Hematopoietic multipotent progenitor cell treated with erythropoietin and hydrocortisone succinate and interleukin-3 and kit ligand, for 15 days (in vitro differentiated cells): ENCODE measurements around the gene AKAP6.
A peak's percentile ranks its signal among the peaks of the same experiment; 100 is the strongest.
"Not testable (repeated sequence)": the region's sequence is repeated elsewhere in the genome, so short reads cannot be mapped to it uniquely, and the experiment has no call there.

ENCODE experiments used
- DNase-seq: peaks from one replicate; pipeline ENCODE4 v3.0.0-alpha.2; 2015; ENCODE audit warnings: low spot score

AKAP6 gene

DNA sequence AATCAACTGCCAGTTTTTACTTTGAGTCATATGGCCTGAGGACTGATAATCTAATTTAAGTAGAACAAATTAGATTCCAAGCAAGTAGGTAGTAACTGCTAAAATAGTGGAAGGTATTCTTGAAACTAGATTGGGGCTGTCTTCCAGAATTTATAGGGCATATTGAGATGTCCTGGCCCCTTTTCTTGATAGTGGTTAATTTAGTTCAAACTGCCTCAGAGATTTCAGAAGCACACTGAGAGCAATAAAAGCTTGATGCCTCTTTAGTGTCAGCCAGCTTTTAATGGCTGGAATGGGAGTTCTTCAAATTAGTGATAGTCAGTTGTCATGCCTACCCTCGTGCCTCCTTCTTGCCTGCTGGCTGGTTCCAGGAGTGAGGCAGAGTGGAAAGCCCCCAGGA, 120.5 kb downstream of the AKAP6 start:
- no peak for DNase-seq

DNA sequence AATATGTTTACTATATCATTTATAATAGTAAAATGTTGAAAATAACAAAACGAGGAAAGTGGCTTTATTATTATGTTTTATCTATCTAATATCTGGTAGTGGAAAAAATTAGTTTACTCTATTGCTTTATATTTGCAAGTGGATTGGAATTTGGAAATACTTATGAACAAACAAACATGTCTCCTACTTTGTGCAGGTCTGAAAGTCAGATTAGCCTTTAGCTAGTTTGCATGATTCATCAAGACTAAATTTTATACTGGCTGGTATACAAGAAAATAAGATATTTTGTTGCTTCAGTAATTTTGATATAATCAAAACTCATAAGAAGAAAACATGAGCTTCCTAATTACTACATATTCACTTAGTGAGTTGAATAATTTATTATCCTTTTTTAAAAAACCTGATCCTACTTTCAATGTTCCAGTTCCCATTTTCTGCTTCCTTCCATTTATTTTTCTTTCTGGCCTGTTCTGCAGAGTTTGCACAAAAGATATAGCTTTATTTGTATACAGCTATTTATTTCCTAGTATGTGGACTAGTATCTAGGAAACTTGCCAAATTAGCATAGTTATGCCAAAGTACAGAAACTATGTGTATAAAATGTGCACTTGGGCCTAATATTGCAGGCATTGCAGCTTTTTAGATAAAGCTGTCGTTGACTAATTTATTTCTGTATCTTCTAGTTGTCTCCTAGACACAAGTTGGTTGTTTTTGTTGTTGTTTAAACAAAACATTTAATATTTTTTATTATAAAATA, 122.0 kb downstream of the AKAP6 start:
- DNase-seq = no peak

DNA sequence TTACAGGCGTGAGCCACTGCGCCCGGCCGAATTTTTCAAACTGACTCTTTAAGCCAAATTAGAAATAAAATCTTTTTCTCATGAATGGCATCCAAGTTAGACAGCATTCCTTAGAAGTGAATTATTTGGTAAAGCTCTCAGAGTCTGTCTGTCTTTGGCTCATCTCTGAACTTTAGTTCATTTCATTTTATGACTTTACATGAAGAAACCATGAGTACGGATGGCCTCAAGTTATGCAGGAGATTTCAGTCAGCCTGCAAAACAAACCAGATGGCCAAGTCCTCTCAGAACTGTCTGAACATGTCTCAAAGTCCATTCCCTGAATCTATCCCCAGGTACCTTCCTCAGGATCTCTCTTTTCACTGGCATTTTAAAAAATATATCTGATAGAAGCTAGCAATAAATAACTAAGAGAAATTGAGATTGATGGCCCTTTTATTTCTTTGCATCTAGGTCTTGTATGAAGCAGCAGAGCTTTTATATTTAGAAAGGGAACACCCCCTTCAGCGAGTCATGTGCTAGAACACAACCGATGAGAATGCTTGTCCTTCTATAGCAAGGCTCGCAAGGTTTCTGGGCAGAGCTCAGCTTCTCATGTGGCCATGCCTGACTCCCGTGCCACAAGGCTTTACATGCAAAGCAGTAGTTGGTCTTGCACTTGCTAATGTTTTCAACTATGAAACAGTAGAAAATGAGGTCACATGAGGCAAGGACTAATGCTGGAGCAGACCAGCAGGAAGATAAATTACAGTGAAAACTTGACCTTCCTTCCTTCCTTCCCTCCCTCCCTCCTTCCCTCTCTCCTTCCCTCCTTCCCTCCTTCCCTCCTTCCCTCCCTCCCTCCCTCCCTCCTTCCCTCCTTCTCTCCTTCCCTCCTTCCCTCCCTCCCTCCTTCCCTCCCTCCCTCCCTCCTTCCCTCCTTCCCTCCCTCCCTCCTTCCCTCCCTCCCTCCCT, 125.0 kb downstream of the AKAP6 start:
- DNase-seq = no peak

DNA sequence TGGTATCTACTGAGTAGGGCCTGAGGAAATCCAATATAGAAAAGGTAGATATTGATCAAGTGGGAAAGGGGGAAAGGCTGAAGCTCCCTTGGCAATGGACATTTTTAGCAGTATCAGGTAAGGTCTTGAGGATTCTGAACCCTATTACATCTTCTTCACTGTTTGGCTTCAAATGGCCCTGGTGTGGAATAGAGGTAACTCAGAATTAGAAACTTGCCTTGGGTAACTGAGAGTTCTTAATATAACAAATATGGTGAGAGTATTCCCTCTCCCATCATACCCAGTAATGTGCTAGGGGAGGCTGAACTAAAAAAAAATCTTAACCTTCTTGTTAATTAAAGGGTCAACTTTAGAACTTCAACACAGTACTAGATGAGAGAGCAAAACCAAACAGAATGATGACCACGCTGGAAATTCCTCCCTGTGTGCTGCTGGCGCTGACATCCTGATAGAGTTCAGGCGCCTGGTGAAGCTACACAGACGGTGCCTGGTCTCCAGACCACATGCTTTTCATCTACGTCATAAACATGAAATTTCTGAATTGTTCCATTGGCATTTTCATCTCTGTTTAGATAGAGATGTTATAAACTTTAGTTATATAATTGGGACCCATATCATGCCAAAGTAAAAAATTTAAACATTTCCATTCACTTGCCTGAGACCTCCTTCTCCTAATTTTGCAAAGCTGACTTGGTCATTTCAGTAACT, 128.3 kb downstream of the AKAP6 start:
- no peak for DNase-seq

DNA sequence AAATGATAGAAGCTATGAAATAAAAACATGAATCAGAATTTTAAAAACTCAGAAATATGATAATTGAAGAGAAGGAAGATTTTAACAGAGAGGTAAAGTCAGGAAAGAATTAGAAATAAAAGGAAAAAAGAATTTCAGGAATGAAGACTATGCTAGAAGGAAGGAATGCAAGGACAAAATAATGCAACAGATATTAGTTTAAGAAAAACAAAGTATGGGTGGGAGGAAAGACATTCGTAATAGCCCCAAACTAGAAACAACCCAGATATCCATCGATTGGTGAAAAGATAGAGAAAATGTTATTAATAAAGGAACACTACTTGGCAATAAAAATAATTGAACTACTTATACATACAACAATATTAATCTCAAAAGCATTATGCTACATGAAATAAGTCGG, 129.6 kb downstream of the AKAP6 start:
- no peak for DNase-seq

DNA sequence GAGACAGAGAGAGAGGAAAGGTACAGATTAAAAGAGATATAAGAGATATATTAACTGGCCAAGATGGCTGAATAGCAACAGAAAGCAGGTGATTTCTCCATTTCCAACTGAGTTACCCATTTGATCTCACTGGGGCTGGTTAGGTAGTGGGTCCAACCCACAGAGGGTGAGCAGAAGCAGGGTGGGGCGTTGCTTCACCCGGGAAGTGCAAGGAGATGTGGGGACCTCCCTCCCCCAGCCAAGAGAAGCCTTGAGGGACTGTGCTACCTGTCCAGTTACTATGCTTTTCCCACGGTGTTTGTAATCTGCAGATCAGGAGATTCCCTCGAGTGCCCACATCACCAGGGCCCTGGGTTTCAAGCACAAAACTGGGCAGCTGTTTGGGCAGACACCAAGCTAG, 131.2 kb downstream of the AKAP6 start:
- DNase-seq = no peak

DNA sequence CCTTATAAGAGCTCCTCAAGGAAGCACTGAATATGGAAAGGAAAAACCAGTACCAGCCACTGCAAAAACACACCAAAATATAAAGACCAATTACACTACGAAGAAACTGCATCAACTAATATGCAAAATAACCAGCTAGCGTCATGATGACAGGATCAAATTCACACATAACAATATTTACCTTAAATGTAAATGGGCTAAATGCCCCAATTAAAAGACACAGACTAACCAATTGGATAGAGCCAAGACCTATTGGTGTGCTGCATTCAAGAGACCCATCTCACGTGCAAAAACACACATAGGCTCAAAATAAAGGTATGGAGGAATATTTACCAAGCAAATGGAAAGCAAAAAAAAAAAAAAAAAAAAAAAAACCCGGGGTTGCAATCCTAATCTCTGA, 133.5 kb downstream of the AKAP6 start:
- DNase-seq = not testable (repeated sequence)

DNA sequence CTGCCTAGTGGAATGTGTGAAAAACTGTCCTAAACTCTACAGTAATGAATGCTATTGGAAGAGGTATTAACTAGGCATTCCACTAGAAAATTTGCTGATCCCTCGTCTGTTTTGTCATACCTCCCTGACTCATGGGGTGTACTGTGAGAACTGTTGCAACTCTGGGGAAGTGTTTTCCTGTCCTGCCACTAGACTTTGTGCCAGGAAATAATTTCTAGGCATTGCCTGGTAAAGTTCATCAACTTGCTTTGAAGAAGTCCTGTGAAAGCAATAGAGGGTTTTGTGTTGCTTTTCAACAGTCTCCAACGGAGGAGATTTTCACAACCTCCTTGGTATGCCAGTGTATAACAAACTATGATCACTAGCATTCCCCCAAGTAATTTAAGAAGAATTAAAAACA, 139.9 kb downstream of the AKAP6 start:
- no peak for DNase-seq

- peak; percentile 41 for DNase-seq
Measured at GRCh38 chr14:32469388-32470160, 140.5 kb downstream of the AKAP6 start.

DNA sequence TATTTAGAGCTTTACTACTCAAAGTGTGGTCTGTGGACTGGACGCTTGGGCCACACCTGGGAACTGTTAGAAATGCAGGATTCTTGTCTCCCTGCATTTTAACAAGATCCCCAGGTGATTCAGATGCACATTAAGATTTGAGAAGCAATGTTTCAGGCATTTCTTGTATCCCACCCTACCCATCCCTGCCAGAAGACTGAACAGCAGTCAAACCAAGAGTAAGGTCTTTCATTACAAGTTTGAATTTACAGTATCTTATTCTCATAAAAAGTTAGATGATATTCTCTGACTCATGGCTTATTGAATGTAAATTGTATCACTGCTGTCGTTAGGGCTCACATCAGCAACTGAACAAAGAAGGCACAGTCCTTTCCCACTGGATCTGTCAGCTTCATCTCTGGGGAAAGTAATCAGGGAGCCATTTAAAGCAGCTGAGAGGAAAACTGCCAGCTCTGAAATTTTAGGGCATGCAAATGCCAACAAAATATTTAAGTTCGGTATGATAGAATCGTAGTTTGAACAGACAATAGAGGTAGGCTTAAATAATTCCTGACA, 141.1 kb downstream of the AKAP6 start:
- no peak for DNase-seq

DNA sequence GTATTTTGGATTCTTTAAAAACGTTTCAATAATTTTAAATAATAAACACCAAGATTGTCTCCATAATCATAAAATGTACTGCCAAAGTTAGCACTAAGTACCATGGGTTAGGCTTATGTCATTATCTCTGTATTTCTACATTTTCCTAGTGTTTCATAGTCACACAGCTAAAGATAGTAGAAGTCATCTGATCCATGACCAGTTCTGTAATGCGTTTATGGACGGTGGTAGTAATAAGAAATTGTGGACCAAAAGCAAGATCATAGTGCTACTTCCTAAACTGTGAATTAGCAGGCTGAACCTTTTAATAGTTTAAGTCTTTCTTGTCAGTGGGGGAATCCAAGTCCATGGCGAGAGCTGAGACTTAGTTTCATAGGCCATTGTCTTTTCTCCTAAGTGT, 142.1 kb downstream of the AKAP6 start:
- DNase-seq = no peak

DNA sequence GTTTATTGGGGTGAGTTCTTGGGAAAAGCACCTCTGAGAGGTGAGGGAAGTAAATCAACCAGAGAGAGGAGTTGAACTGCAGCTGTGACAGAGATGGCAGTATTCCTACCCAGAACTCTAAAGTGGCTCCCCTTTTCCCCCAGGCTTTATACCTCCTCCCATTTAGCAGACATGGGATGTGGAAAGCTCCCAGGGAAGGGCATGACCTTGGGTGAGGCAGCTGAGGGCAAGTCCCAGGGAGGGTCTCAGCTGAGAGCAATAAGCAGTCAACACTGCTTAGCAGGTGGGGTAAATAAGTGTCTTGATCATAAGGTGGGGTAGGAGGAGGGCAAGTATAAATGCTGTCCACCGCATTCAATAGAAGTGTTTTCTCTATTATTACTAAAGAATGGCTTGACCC, 143.0 kb downstream of the AKAP6 start:
- no peak for DNase-seq

DNA sequence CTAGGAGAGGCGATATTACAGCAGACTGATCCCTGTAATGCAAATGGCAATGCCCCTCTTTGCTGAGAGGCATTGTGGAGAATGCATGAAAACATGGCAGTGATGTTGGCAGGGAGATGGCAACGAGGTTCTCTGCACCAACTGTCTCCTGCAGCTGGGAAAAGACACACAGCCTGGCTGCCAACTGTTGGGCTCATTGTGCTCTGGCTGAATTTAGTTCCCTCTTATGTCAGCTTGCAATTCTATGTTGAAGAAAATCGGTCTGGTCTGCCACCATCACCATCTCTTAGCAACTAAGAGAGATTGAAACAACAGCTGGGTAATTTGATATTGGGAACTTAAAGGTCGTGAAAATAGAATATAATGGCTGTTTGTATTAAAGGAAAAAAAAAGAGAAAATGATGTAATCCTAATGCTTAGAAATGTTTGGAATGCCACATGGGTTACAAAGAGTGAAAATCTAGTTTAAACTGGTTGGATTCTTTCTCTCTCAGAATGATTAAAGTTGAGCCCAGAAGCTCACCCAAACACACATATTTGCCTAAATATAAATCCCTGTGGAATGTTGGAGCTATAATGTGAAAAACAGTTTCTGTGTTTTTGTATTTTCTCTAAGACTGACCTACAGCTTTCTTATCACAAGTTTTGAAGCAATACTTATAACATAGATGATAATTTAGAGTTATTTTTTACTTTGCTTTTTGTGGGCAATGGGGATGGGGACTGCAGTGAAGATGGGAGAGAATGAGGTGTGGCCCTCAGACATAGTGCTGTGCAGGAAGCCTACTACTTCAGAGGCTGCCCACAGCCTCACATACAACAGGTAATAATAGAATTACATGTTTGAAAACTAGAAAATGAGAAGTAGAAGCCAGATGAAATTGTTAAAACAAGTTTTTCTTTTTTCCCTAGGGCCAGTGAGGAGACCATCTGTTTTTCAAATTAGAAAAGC, 143.7 kb downstream of the AKAP6 start:
- no peak for DNase-seq

GRCh38 chr14:32473464-32473855, 144.4 kb downstream of the AKAP6 start:
- DNase-seq = no peak

DNA sequence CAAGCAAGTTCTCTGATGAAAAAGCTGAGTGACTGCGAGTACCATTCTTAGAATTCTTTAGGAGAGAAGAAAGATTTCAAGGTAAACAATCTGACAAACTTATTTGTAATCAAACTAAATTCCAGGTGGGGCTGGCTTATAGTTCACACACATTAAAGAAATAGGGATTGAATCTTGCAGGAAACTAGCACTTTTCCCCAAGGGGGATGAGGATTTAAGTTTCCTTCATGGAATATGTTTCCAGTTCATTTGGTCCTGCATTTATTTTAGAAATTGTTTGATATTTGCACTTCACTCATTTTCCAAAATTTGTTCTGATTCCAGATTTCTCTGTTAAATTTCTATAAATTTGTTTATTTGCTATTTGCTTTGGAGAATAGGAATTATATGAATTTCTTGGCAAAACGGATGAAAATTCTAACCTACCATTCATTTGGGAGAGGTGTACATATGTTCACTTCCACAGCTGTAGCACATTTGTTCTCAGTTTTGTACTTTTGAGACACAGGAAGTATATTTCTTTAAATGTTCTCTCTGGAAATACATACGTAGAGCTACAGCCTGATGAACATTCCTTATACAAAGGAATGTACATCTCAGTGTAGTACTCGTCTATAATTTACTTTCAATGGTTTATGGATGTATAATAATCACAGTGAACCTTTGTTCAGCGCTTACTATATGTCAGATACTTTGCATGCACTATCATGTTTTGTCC, 145.5 kb downstream of the AKAP6 start:
- DNase-seq = no peak

GRCh38 chr14:32476532-32476931, 147.4 kb downstream of the AKAP6 start:
- no peak for DNase-seq

DNA sequence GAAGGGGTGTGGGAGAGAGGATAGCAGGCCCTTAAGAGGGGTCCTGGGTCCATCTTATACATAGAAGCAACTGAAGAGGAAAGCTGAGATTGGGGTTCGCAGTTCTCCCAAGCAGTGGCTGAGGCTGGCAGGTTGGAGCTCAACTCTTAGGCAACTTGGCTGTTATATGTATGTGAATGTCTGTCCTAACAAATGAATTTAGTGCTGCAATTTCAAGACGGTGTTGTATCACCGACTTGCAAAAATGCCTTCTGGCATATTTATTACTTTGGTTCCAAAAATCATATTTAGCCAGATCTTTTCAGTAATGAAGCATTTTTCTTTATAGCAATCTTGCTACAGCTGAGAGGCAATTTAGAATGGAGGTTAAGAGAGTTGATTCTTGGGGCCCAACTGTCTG, 148.3 kb downstream of the AKAP6 start:
- DNase-seq = no peak

DNA sequence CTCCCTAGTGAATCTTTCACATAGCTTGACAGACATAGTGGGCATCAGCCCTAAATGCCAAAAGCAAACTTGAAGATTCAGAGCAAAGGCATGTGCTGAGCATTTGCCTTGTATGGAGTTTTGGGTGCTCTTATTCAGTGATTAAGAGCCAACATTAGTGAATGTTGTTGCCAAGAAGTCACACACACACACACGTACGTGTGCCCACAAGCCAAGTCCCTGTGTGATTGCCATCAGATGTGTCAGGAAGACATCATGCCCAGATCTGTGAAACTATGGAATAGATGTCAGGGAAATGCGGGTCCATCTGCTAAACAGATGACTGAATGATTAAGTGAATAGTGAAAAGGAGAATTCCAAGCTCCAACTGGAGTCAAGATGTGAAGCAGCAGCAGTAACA, 149.0 kb downstream of the AKAP6 start:
- DNase-seq = no peak

- DNase-seq = no peak
Measured at GRCh38 chr14:32480337-32480736, 151.2 kb downstream of the AKAP6 start.

DNA sequence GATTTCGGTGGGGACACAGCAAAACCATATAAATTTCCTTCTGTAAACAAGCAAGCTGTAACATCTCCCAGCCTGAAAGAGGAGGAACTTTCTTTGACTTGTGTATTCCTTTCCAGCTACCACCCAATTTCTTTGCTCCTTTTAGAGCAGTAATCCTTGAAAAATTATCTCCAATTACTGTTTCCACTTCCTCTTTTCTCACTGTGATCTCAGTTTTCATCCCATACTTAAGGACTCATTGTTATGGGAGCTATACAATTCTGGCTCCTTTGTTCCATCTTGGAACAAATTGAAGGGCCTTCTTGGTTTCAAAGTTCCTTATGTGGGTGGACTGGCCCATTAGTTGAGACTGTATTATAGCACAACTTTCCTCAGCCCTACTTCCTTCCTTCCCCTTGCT, 152.6 kb downstream of the AKAP6 start:
- no peak for DNase-seq
